ENCODE results near the gene MKRN2.

DNA sequence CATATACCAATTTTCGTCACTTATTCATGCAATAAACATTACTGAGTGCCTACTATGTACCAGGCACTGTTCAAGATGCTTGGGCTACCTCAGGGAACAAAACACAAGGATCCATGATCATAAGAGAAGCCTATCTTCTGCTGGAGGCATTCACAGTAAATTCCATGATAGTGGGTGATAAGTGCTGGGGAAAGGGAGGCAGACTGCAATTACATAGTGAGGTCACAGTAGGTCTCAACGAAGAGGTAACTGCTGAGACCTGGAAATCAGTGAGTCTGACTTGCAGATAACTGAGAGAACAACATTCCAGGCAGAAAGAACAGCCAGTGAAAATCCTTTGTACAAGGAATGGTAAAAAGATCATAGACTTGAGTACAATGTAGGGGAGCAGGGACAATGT, 73.4 kb downstream of the MKRN2 start:
- TF ChIP-seq CTCF (IDR thresholded peaks at IDR 0.05) (no peak), POLR2A (IDR thresholded peaks at IDR 0.05) (no peak), POLR2AphosphoS5 (IDR thresholded peaks at IDR 0.05) (no peak)
